ENCODE measurements around the gene GNB5. TPM values are rescaled to one million over a fixed set of nuclear protein-coding genes. Genes with fewer than 3 reads are reported as not detected.

Gene GNB5
- total RNA-seq, 2 donors from 2014 or later: 26.8 to 38.8 TPM

GRCh38 chr15:52118969-52119749, 72.0 kb downstream of the GNB5 start:
- DNase-seq (no peak), ATAC-seq (replicated peaks in 1 of 2) (no peak)
- Mint-ChIP-seq H3K36me3 (ENCODE audit: insufficient read depth in 2 of 2) (no peaks in the 10 kb centered on the region), H3K4me1 (ENCODE audit: low read depth) (peaks cover 2% of the 10 kb centered on the region), H3K27ac (no peak overlapping the region), H3K27me3 (ENCODE audit: low read depth) (no peaks in the 10 kb centered on the region), H3K4me3 (no peak overlapping the region), H3K9me3 (no peaks in the 10 kb centered on the region)

- ATAC-seq (replicated peaks in 1 of 2): no peak
- H3K36me3 Mint-ChIP-seq (ENCODE audit: insufficient read depth in 2 of 2): no peaks in the 10 kb centered on the region
- no peak for DNase-seq
- no peaks in the 10 kb centered on the region for H3K9me3 Mint-ChIP-seq
- no peaks in the 10 kb centered on the region for H3K27me3 Mint-ChIP-seq (ENCODE audit: low read depth)
- no peak overlapping the region for H3K27ac Mint-ChIP-seq
- H3K4me1 Mint-ChIP-seq (ENCODE audit: low read depth): no peaks in the 10 kb centered on the region
- H3K4me3 Mint-ChIP-seq: no peak overlapping the region
Observed at GRCh38 chr15:52117549-52117948, 73.6 kb downstream of the GNB5 start.

DNA sequence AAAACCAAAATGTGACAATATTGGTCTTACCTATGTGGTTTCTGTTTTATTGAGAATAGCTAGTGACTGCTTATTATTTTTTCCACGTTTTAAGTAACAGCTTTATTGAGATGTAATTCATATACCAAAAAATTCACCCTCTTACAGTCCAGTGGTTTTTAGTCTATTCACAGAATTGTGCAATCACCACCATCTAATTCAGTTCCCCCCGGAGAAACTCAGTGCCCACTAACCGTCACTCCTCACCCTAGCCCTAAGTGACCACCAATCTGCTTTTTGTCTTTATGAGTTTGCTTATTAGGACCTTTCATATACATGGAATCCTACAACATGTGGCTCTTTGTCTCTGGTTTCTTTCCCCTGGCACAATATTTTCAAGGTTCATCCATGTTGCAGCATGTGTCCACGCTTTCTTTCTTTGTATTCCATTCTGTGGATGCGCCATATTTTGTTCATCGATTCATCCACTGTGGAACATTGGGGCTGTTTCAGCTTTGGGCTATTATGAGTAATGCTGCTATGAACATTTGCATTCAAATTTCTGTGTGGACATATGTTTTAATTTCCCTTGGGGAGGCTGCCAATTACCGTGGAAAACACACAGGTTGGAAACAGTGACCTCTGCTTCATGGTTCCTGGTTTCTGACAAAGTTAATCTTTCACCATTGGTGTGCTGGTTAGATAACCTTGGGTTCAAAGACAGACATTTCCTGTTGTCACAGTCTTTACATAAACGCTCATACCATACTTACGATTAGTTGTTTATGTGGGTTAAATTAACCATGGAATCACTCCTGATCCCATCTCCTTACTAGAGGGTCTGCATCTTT, 75.4 kb downstream of the GNB5 start:
- H3K27ac Mint-ChIP-seq: no peak overlapping the region
- H3K4me1 Mint-ChIP-seq (ENCODE audit: low read depth): no peaks in the 10 kb centered on the region
- H3K36me3 Mint-ChIP-seq (ENCODE audit: insufficient read depth in 2 of 2): no peaks in the 10 kb centered on the region
- no peaks in the 10 kb centered on the region for H3K9me3 Mint-ChIP-seq
- DNase-seq (no peak), ATAC-seq (replicated peaks in 1 of 2) (no peak)
- no peak overlapping the region for H3K4me3 Mint-ChIP-seq
- H3K27me3 Mint-ChIP-seq (ENCODE audit: low read depth): peaks cover 8% of the 10 kb centered on the region

- H3K4me3 Mint-ChIP-seq: no peak overlapping the region
- peaks cover 17% of the 10 kb centered on the region for H3K27me3 Mint-ChIP-seq (ENCODE audit: low read depth)
- no peak overlapping the region for H3K27ac Mint-ChIP-seq
- H3K36me3 Mint-ChIP-seq (ENCODE audit: insufficient read depth in 2 of 2): no peaks in the 10 kb centered on the region
- H3K9me3 Mint-ChIP-seq: no peaks in the 10 kb centered on the region
- DNase-seq (no peak), ATAC-seq (replicated peaks in 1 of 2) (no peak)
- H3K4me1 Mint-ChIP-seq (ENCODE audit: low read depth): no peaks in the 10 kb centered on the region
Observed at GRCh38 chr15:52114261-52115055, 76.7 kb downstream of the GNB5 start.

GRCh38 chr15:52113708-52114107, 77.5 kb downstream of the GNB5 start:
- H3K9me3 Mint-ChIP-seq: no peaks in the 10 kb centered on the region

DNA sequence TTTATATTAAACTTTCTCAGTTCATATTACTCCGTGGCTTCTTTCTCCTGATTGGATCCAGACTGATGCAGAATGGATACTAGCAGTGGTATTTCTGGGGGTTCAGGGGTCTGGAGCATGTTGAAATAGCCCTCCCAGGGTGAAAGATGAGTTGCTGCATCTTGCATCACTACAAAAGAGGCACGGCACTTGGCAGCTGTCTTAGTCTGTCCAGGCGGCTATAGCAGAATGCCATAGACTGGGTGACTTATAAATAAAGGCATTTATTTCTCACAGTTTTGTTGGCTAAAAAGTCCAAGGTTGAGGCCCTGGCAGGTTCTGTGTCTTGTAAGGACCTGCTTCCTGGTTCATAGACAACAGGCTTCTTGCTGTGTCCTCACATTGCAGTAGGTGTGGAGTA, 78.0 kb downstream of the GNB5 start:
- peaks cover 24% of the 10 kb centered on the region for H3K27me3 Mint-ChIP-seq (ENCODE audit: low read depth)
- H3K36me3 Mint-ChIP-seq (ENCODE audit: insufficient read depth in 2 of 2): no peaks in the 10 kb centered on the region
- H3K4me1 Mint-ChIP-seq (ENCODE audit: low read depth): no peaks in the 10 kb centered on the region
- ATAC-seq (replicated peaks in 1 of 2) (no peak), DNase-seq (no peak)
- H3K27ac Mint-ChIP-seq: no peak overlapping the region
- H3K9me3 Mint-ChIP-seq: no peaks in the 10 kb centered on the region
- peak overlapping the region; percentile 47 to 52 for H3K4me3 Mint-ChIP-seq

More at GRCh38 chr15:52113708-52114107, 77.5 kb downstream of the GNB5 start:
- Mint-ChIP-seq H3K36me3 (ENCODE audit: insufficient read depth in 2 of 2) (no peaks in the 10 kb centered on the region), H3K4me3 (no peak overlapping the region), H3K27me3 (ENCODE audit: low read depth) (peaks cover 21% of the 10 kb centered on the region), H3K4me1 (ENCODE audit: low read depth) (no peaks in the 10 kb centered on the region), H3K27ac (no peak overlapping the region)
- no peak for DNase-seq
- no peak for ATAC-seq (replicated peaks in 1 of 2)

DNA sequence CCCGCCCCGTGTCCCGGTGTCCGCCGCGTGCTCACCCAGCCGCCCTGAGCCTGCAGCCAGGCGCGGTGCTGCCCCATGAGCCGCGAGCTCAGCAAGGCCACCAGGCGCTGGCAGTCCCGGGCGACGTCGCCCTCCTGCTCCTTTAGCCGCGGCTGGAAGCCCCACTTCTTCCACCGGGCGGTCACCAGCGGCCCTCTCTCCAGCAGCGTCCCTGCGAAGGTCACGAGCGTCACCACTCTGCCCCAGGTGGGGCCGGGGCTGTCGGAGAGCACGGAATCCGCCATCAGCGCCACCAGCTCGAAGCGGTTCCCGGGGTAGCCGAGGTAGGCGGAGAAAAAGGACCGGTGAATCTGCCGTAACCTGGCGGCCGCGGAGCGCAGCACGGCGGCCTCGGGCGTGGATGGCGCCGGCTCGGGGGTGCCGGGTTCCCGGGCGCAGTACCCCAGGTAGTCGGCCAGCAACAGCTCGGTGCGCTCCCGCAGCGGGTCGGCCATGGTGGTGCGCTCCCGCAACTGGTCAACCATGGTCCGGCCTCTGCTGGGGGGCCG, 78.9 kb downstream of the GNB5 start:
- DNase-seq: peak; percentile 45 to 47
- H3K4me1 Mint-ChIP-seq (ENCODE audit: low read depth): no peaks in the 10 kb centered on the region
- peak overlapping the region; percentile 79 to 81 for H3K4me3 Mint-ChIP-seq
- no peaks in the 10 kb centered on the region for H3K36me3 Mint-ChIP-seq (ENCODE audit: insufficient read depth in 2 of 2)
- ATAC-seq (replicated peaks in 1 of 2): peak; percentile 80 to 85
- H3K9me3 Mint-ChIP-seq: no peaks in the 10 kb centered on the region
- no peak overlapping the region for H3K27ac Mint-ChIP-seq
- peaks cover 24% of the 10 kb centered on the region for H3K27me3 Mint-ChIP-seq (ENCODE audit: low read depth)

- no peaks in the 10 kb centered on the region for H3K9me3 Mint-ChIP-seq
- H3K4me1 Mint-ChIP-seq (ENCODE audit: low read depth): no peaks in the 10 kb centered on the region
- DNase-seq: no peak
- H3K4me3 Mint-ChIP-seq: peak overlapping the region; percentile 79 to 81
- peaks cover 24% of the 10 kb centered on the region for H3K27me3 Mint-ChIP-seq (ENCODE audit: low read depth)
- H3K27ac Mint-ChIP-seq: no peak overlapping the region
- no peaks in the 10 kb centered on the region for H3K36me3 Mint-ChIP-seq (ENCODE audit: insufficient read depth in 2 of 2)
- ATAC-seq (replicated peaks in 1 of 2): no peak
Observed at GRCh38 chr15:52111517-52112202, 79.5 kb downstream of the GNB5 start.

- Mint-ChIP-seq H3K9me3 (no peaks in the 10 kb centered on the region), H3K36me3 (ENCODE audit: insufficient read depth in 2 of 2) (no peaks in the 10 kb centered on the region), H3K4me3 (no peak overlapping the region), H3K27me3 (ENCODE audit: low read depth) (peaks cover 24% of the 10 kb centered on the region), H3K27ac (no peak overlapping the region), H3K4me1 (ENCODE audit: low read depth) (no peaks in the 10 kb centered on the region)
- ATAC-seq (replicated peaks in 1 of 2): peak in 1 of 2 donors; percentile 47
- no peak for DNase-seq
Observed at GRCh38 chr15:52109559-52110451, 81.4 kb downstream of the GNB5 start.

DNA sequence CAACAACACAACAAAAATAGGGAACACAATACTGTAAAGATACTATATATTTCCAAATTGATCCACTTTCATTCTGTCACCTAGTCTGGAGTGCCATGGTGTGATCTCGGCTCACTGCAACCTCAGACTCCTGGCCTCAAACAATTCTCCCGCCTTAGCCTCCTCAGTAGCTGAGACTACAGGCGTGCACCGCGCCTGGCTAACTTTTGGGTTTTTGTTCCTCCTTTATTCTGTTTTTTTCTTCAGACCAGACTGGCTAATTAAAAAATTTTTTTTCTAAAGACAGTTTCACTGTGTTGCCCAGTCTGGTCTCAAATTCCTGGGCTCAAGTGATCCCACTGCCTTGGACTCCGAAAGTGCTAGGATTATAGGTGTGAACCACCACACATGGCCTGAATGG, 84.0 kb downstream of the GNB5 start:
- DNase-seq (no peak), ATAC-seq (replicated peaks in 1 of 2) (no peak)
- Mint-ChIP-seq H3K9me3 (no peaks in the 10 kb centered on the region), H3K36me3 (ENCODE audit: insufficient read depth in 2 of 2) (no peaks in the 10 kb centered on the region), H3K4me3 (no peak overlapping the region), H3K4me1 (ENCODE audit: low read depth) (no peaks in the 10 kb centered on the region), H3K27me3 (ENCODE audit: low read depth) (peaks cover 24% of the 10 kb centered on the region), H3K27ac (no peak overlapping the region)

DNA sequence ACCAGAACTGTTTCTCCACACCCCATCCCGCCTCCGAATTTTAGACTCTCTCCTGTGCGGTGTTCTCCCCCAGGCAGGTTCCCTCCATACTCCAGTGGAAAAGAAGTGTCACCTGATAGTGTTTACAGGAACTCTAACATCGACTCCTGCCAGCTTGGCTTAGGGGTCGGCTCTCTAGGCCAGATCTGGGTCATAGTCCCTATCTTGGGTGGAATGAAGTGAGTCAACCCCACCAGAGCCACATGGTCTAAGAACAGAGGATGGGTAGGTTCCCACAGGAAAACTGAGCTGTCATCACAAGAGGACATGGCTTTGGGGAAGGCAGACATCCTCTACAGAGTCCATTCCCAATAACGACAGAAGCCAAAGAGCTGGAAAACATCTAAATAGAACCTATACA, 84.6 kb downstream of the GNB5 start:
- Mint-ChIP-seq H3K4me1 (ENCODE audit: low read depth) (no peaks in the 10 kb centered on the region), H3K27ac (no peak overlapping the region), H3K27me3 (ENCODE audit: low read depth) (peaks cover 24% of the 10 kb centered on the region), H3K36me3 (ENCODE audit: insufficient read depth in 2 of 2) (no peaks in the 10 kb centered on the region), H3K9me3 (no peaks in the 10 kb centered on the region), H3K4me3 (no peak overlapping the region)
- DNase-seq (no peak), ATAC-seq (replicated peaks in 1 of 2) (no peak)

DNA sequence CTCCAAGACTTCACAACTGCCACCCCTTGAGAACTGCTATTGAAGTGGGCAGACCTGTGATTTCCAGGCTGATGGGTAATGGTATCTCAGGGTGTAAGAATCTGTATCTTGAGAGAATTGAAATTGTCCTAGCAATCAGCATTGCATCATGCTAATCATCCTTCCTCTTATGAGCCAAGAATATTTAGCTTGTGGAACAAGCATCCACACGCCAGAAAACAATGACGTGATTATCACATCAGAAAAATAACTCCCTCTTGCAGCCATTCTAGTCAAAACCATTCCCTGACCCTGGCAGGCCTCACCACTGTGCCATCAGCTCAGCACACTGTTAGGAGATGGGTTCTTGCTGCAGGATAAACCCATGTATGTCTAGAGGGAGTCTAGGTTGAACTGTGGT, 85.3 kb downstream of the GNB5 start:
- no peaks in the 10 kb centered on the region for H3K9me3 Mint-ChIP-seq
- ATAC-seq (replicated peaks in 1 of 2) (no peak), DNase-seq (no peak)
- no peaks in the 10 kb centered on the region for H3K36me3 Mint-ChIP-seq (ENCODE audit: insufficient read depth in 2 of 2)
- H3K27me3 Mint-ChIP-seq (ENCODE audit: low read depth): peaks cover 17% of the 10 kb centered on the region
- H3K27ac Mint-ChIP-seq: no peak overlapping the region
- H3K4me3 Mint-ChIP-seq: no peak overlapping the region
- H3K4me1 Mint-ChIP-seq (ENCODE audit: low read depth): no peaks in the 10 kb centered on the region
